Activated naive CD8-positive, alpha-beta T cell treated with anti-CD3 and anti-CD28 coated beads, Interleukin-2, amount 10 ng/mL, durations not matched to agents 7 days and 5 days (primary cell): ENCODE results near the gene LYRM9. TPM values are rescaled to one million over a fixed set of nuclear protein-coding genes. Genes with fewer than 3 reads are reported as not detected.
A peak's percentile ranks its signal among the peaks of the same experiment; 100 is the strongest.

Experiments used
- ATAC-seq: fragments of 150-1000 bp; cut with Tn5 transposase; one replicate; pipeline ENCODE4 v1.10.0; 2021; ENCODE audit warnings: low read depth, moderate library complexity
- POLR2A ChIA-PET: fragments of 350-600 bp; sonication (Branson Sonifier 250); formaldehyde crosslinking; loops from one replicate; lab custom pipeline; 2021; ENCODE audit warnings: antibody characterized with exemption; lab: Charles Lee
- DNase-seq: peaks from one replicate; pipeline ENCODE4 v3.0.0; 2021
- H3K27ac Mint-ChIP-seq: one replicate; pipeline ENCODE4 v1.8.0; 2022; ENCODE audit warnings: mild to moderate bottlenecking, mixed read lengths
- H3K27me3 Mint-ChIP-seq: one replicate; pipeline ENCODE4 v1.8.0; 2022; ENCODE audit warnings: mild to moderate bottlenecking, moderate library complexity, mixed read lengths
- H3K36me3 Mint-ChIP-seq: one replicate; pipeline ENCODE4 v1.8.0; 2021; ENCODE audit warnings: mild to moderate bottlenecking, mixed read lengths
- H3K4me1 Mint-ChIP-seq: one replicate; pipeline ENCODE4 v1.8.0; 2021; ENCODE audit warnings: mixed read lengths
- H3K4me3 Mint-ChIP-seq: one replicate; pipeline ENCODE4 v1.8.0; 2022; ENCODE audit warnings: mild to moderate bottlenecking, moderate library complexity, mixed read lengths
- H3K9me3 Mint-ChIP-seq: one replicate; pipeline ENCODE4 v1.8.0; 2021; ENCODE audit warnings: mixed read lengths
- total RNA-seq, 2 experiments: library from RNA; stranded (reverse); gene quantifications; one replicate each; pipeline ENCODE4 v1.2.3, GENCODE V29; 2021

Gene LYRM9
- total RNA-seq, 2 experiments from 2014 or later, result 8.0 to 8.3 TPM

- Mint-ChIP-seq H3K36me3 (no peaks in the 10 kb centered on the region), H3K4me3 (no peak overlapping the region), H3K27ac (peak overlapping the region; percentile 43), H3K9me3 (no peaks in the 10 kb centered on the region), H3K4me1 (peaks cover 27% of the 10 kb centered on the region), H3K27me3 (no peaks in the 10 kb centered on the region)
- ATAC-seq, result peak; percentile 76
- POLR2A ChIA-PET, result interaction anchor here (1.6 to 4.0 kb wide), 3 partner anchors 13 to 75 kb away, joined by 11 to 44 read pairs (median 23); partner anchors contain the start of gene LYRM9
- DNase-seq, result peak; percentile 78
These were observed 13.1 kb downstream of the LYRM9 start for GRCh38 chr17:27879987-27880608.

GRCh38 chr17:27878776-27879562 lies 14.2 kb downstream of the LYRM9 start:
- Mint-ChIP-seq H3K4me3 (peak overlapping the region; percentile 41), H3K4me1 (peaks cover 27% of the 10 kb centered on the region)
- ATAC-seq, result peak; percentile 91

GRCh38 chr17:27873746-27874145 lies 19.4 kb downstream of the LYRM9 start:
- H3K4me1 Mint-ChIP-seq, result peaks cover 9% of the 10 kb centered on the region
- POLR2A ChIA-PET, result no interaction called here
- ATAC-seq (no peak), DNase-seq (no peak)
- no peaks in the 10 kb centered on the region for H3K36me3 Mint-ChIP-seq
- peaks cover 4% of the 10 kb centered on the region for H3K9me3 Mint-ChIP-seq
- H3K27me3 Mint-ChIP-seq, result no peaks in the 10 kb centered on the region
- H3K27ac Mint-ChIP-seq, result no peak overlapping the region
- no peak overlapping the region for H3K4me3 Mint-ChIP-seq

More at GRCh38 chr17:27878776-27879562, 14.2 kb downstream of the LYRM9 start:
- Mint-ChIP-seq H3K27ac (peak overlapping the region; percentile 13), H3K27me3 (no peaks in the 10 kb centered on the region), H3K36me3 (no peaks in the 10 kb centered on the region), H3K9me3 (no peaks in the 10 kb centered on the region)
- DNase-seq, result peak; percentile 73
- POLR2A ChIA-PET, result interaction anchor here (0.7 to 4.0 kb wide), 5 partner anchors 14 to 74 kb away, joined by 3 to 44 read pairs (median 11); partner anchors contain the start of gene LYRM9

- ATAC-seq, result no peak
- Mint-ChIP-seq H3K4me1 (peaks cover 4% of the 10 kb centered on the region), H3K36me3 (no peaks in the 10 kb centered on the region), H3K27ac (no peak overlapping the region), H3K27me3 (no peaks in the 10 kb centered on the region), H3K4me3 (no peak overlapping the region), H3K9me3 (peaks cover 4% of the 10 kb centered on the region)
- DNase-seq, result no peak
- POLR2A ChIA-PET, result no interaction called here
These were observed 20.0 kb downstream of the LYRM9 start for GRCh38 chr17:27873211-27873610.

DNA sequence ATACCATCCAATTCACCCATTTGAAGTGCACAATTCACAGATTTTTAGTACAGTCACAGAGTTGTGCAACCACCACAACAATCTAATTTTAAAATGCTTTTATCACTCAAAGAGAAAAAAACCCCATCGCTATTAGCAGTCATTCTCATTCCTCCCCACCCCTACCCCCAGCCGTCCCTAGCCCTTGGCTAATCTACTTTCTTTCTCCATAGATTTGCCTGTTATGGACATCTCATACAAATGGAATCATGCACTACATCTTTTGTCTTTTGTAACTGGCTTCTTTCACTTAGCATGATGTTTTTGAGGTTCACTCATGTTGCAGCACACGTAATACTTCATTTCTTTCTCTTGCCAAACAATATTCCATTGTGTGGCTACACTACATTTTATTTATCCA lies 20.4 kb downstream of the LYRM9 start:
- Mint-ChIP-seq H3K4me1 (no peaks in the 10 kb centered on the region), H3K4me3 (no peak overlapping the region), H3K27me3 (no peaks in the 10 kb centered on the region), H3K9me3 (peaks cover 4% of the 10 kb centered on the region), H3K27ac (no peak overlapping the region), H3K36me3 (no peaks in the 10 kb centered on the region)
- ATAC-seq (no peak), DNase-seq (no peak)
- POLR2A ChIA-PET, result no interaction called here

DNA sequence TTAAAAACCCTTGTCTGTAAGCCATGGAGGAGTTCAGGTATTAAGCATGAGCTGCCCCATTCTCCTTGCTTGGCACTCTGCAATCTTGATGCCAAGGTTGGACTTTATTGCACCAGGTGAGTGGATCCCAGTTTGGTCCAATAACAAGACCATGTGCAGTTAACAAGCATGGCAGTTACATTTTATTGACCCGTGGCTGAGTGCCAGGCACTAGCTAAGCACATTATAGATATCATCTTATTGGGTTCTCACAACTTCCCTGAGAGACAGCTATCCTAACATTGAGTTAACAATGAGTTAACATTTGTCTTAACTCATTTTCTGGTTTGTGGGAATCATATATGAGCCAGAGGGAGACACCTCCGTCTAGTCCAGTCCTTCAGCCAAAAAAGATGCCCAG lies 21.8 kb downstream of the LYRM9 start:
- Mint-ChIP-seq H3K27ac (no peak overlapping the region), H3K4me3 (no peak overlapping the region), H3K9me3 (peaks cover 4% of the 10 kb centered on the region), H3K4me1 (no peaks in the 10 kb centered on the region), H3K27me3 (no peaks in the 10 kb centered on the region), H3K36me3 (no peaks in the 10 kb centered on the region)
- POLR2A ChIA-PET, result no interaction called here
- ATAC-seq (no peak), DNase-seq (no peak)

DNA sequence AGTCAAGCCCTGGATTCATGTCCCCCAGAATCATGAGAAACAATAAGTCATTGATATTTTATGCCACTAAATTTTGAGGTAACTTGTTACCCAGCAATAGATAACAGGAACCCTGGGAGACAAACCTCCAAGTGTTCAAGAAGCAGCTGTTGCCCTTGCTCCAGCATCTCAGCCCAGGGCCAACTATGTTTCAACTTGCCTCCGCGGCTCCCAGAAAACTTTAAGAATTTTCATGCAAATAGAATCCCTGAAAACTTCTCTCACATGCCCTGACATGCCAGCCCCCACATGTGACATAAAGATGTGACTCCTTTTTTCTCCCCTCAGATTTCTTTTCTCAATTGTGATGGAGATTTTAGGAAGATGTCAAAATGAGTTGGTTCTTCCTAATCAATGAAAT lies 22.8 kb downstream of the LYRM9 start:
- peaks cover 4% of the 10 kb centered on the region for H3K9me3 Mint-ChIP-seq
- DNase-seq (no peak), ATAC-seq (no peak)
- no peaks in the 10 kb centered on the region for H3K36me3 Mint-ChIP-seq
- no peak overlapping the region for H3K4me3 Mint-ChIP-seq
- no peaks in the 10 kb centered on the region for H3K4me1 Mint-ChIP-seq
- no peaks in the 10 kb centered on the region for H3K27me3 Mint-ChIP-seq
- H3K27ac Mint-ChIP-seq, result no peak overlapping the region
- POLR2A ChIA-PET, result no interaction called here

- H3K27ac Mint-ChIP-seq, result no peak overlapping the region
These were observed 24.6 kb downstream of the LYRM9 start for GRCh38 chr17:27868565-27868964.

DNA sequence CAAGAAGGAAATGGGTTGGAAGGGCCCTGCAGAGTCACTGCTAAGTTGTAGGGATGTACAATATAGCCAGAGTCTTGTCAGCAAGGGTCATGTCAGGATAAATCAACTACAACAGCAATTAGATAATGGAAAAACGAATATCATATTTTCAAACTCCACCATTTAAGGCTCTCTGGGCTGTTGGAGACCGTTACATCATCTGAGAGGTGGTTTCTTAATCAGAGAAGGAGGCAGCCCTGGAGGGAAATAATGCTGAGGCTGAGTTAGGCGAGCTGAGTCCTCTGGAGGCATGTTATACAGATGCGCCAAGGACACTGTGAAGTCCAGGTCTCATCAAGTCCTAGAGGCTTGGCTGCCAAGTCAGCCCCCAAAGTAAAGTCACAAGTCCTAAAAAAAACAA lies 30.3 kb downstream of the LYRM9 start:
- Mint-ChIP-seq H3K9me3 (no peaks in the 10 kb centered on the region), H3K36me3 (no peaks in the 10 kb centered on the region), H3K27ac (no peak overlapping the region), H3K4me1 (no peaks in the 10 kb centered on the region), H3K4me3 (no peak overlapping the region), H3K27me3 (no peaks in the 10 kb centered on the region)
- DNase-seq (no peak), ATAC-seq (no peak)
- POLR2A ChIA-PET, result no interaction called here

More at GRCh38 chr17:27868565-27868964, 24.6 kb downstream of the LYRM9 start:
- ATAC-seq, result no peak
- H3K9me3 Mint-ChIP-seq, result peaks cover 4% of the 10 kb centered on the region
- POLR2A ChIA-PET, result no interaction called here
- H3K4me3 Mint-ChIP-seq, result no peak overlapping the region
- no peaks in the 10 kb centered on the region for H3K4me1 Mint-ChIP-seq
- H3K27me3 Mint-ChIP-seq, result no peaks in the 10 kb centered on the region
- no peaks in the 10 kb centered on the region for H3K36me3 Mint-ChIP-seq
- no peak for DNase-seq

GRCh38 chr17:27862004-27862403 lies 31.2 kb downstream of the LYRM9 start:
- no peak for DNase-seq
- H3K4me1 Mint-ChIP-seq, result peaks cover 2% of the 10 kb centered on the region
- H3K36me3 Mint-ChIP-seq, result no peaks in the 10 kb centered on the region
- POLR2A ChIA-PET, result no interaction called here
- H3K9me3 Mint-ChIP-seq, result no peaks in the 10 kb centered on the region
- H3K4me3 Mint-ChIP-seq, result no peak overlapping the region
- H3K27ac Mint-ChIP-seq, result no peak overlapping the region
- no peak for ATAC-seq
- H3K27me3 Mint-ChIP-seq, result no peaks in the 10 kb centered on the region

DNA sequence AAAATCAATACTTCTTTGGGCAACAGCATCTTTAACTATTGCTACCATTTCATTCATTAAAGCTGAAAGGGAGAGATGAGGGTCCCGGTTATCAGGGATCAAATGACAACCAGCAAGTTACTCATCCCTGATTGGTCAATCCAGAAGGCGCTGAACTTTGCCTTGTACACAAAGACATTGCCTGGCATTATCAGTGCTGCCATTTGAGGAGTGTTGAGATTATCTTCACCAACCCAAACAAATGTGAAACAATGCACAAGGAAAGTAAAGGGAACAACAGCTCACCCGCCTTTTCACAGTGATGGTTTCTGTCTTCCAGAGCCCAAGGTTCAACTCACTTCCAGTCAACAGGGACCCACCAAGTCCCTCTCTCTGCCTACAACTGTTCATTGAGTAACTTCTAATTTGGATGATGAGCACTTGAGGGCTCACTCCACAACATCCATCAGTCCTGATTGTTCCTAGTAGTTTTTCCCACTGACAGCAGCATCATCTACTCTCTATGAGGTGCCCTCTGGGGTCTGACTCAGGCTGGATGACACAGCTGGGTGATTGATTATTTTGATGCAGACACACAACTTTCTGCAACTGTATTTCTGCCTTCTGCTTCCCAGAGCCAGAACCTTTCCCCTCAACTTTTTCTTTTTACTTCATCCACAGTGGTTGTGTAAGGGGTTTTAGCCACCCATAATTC lies 32.0 kb downstream of the LYRM9 start:
- Mint-ChIP-seq H3K27ac (no peak overlapping the region), H3K27me3 (no peaks in the 10 kb centered on the region), H3K9me3 (no peaks in the 10 kb centered on the region), H3K4me1 (peaks cover 6% of the 10 kb centered on the region), H3K4me3 (no peak overlapping the region), H3K36me3 (no peaks in the 10 kb centered on the region)
- ATAC-seq, result no peak
- POLR2A ChIA-PET, result no interaction called here
- DNase-seq, result no peak

DNA sequence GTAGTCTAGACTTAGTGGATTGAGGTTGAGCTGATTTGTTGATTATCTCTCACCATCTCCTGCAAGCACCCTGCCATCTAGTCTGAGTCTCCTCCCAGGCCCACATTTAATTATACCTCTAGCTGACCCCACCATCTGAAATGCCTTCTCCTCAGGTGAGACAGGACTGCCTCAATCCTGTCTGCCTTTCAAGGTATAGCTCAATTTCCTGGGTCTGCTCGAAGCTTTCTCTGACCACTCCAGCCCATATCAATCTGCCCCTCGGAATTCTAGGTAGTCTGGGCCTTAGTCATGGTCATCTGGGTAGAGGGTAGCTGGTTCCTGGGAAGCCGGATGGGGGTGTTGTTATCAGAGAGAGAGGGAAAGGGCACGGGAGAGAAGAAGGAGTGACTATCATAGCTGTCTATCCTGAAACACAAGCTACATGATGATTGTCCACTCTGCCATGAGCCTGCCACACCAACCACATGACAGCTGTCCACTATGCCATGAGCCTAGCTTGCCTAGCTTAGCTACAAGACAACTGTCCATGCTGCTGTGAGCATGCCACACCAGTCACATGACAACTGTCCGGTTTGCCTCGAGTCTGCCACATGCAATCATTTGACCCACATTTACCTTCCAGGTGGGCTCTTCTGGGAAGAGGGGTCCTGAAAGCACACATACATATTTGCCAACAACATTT lies 34.4 kb downstream of the LYRM9 start:
- Mint-ChIP-seq H3K9me3 (no peaks in the 10 kb centered on the region), H3K27ac (no peak overlapping the region), H3K4me3 (no peak overlapping the region), H3K4me1 (peaks cover 14% of the 10 kb centered on the region), H3K27me3 (no peaks in the 10 kb centered on the region), H3K36me3 (peaks cover 2% of the 10 kb centered on the region)
- POLR2A ChIA-PET, result interaction anchor here (1.3 kb wide), 1 partner anchor 50 kb away, joined by 3 read pairs; no protein-coding TSS in a partner anchor
- ATAC-seq (no peak), DNase-seq (no peak)
